ENCODE data around the gene TUBB.
"Not testable (repeated sequence)": the region's sequence is repeated elsewhere in the genome, so short reads cannot be mapped to it uniquely, and the experiment has no call there.

TUBB gene

GRCh38 chr6:30741063-30741779, 21.1 kb downstream of the TUBB start:
- no peak for DNase-seq

DNA sequence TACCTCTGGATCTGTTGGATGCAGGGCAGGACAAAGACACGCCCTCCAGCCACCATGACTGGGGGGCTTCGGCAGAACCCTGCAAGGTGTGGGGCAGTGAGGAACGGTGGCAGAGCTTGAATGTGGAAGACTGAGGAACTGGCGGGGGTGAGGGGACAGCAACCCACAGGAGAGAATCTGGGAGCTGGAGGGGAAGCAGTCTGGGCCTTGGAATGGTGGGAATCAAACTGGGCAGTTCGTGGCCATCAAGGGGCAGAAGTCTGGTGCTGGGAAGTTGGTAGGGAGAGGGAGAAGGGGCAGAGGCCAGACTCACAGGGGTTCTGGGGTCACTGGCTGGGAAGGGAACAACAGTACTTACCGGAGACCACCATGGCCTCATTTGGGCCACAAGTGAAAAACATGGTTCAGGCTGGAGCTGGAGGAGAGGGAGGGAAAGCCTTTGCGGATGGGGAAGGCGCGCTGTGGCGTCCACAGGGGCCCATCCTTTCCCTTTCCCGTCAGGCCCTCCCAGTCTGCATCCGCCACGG, 21.7 kb downstream of the TUBB start:
- DNase-seq, result no peak

- peak; percentile 89 for DNase-seq
These were observed 22.4 kb downstream of the TUBB start, which contains the start of gene FLOT1 for GRCh38 chr6:30742316-30743098. Gene FLOT1, minus strand, starts transcription at chr6:30742687. Its CDS starts 498 bp downstream, at chr6:30742189.

- peak; percentile 33 for DNase-seq
These were observed 23.2 kb downstream of the TUBB start for GRCh38 chr6:30743099-30744053.

GRCh38 chr6:30744054-30744805, 24.1 kb downstream of the TUBB start, which contains the start of gene IER3:
Gene IER3, minus strand, starts transcription at chr6:30744547. Its CDS starts 29 bp downstream, at chr6:30744518.
- peak; percentile 86 for DNase-seq

GRCh38 chr6:30747300-30747687, 27.1 kb downstream of the TUBB start:
- no peak for DNase-seq

- DNase-seq, result no peak
These were observed 28.0 kb downstream of the TUBB start for GRCh38 chr6:30747902-30748769.

DNA sequence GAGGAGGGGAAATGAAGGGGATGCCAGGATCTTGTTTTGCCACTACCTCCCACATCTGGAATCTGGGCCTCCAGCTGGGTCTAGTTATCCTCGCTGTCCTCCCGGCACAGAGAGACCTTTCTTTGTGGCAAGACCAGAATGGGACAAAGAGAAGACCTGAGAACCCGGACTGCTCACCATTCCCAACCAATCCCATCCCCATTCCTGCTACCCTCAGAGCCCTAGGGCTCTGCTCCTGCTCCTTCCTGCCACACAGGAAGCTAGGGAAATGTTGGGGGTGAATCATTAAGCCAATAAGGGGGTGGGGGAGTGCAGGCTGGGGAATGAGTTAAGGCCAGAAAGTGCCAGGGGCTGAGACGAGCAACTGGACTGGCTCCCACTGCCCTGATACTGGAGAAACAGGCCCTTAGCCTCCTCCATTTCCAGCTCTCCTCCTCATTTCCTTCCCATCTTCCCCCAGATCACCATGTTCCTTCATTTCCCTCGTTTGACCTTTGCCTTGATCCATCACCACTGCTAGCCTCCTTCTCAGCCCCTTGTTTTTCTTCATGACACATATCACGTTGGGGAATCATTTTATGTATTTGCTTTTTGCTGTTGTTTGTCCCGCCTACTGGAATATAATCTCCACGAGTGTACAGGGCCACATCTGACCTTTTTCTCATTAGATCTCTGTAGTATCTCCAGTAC, 28.8 kb downstream of the TUBB start:
- no peak for DNase-seq

DNA sequence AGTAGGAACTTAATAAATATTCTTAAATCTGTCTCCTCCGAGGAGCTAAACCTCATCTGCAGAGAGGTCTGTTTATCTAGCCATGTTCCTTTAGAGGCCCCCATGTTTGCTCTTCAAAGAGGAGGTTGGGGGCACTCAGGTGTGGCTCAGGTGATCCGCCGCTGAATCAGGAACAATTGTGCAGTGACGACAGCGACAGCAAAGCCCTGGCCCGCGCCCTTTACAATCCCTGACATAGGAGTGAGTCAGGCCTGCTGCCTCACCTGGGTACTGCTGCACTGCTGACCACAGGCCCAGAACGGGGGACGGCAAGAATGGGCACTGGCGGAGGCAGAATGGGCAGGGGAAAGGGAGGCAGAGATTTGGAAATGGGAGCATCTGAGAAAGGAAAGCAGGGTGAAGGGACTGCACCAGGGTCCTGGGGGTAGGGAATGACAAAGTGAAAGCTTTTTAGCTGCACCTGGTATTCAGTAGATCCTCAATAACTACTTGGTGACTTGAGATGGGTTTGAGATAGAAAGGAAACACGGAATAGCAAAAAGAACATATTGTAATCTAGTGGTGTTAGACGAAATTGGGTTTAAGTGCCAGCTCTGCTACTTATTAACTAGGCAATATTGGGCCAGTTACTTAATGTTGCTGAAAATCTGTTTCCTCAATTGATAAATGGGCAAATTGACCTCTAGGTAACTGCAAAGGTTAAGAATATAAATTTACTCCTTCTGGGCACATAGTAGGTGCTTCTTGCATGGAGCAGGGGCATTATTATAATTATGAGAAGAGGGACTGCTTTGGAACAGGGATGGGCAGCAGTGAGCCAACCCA, 29.6 kb downstream of the TUBB start:
- DNase-seq, result no peak

DNA sequence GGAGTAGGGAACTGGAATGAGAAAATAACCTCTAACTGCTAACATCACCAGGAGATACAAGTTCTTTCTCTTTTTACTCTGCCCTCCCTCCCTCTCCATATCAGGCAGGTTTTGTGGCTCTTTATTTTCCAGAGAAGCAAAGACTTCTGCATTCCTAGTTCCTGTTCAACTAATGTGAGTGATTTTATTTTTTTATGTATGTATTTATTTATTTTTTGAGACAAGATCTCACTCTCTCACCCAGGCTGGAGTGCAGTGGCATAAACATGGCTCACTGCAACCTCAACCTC, 30.2 kb downstream of the TUBB start:
- DNase-seq, result no peak

- DNase-seq, result no peak
These were observed 32.2 kb downstream of the TUBB start for GRCh38 chr6:30752157-30752927.

- no peak for DNase-seq
These were observed 34.5 kb downstream of the TUBB start for GRCh38 chr6:30754631-30755030.

- not testable (repeated sequence) for DNase-seq
These were observed 36.4 kb downstream of the TUBB start for GRCh38 chr6:30756405-30757003.

- DNase-seq, result no peak
These were observed 37.2 kb downstream of the TUBB start for GRCh38 chr6:30757261-30757904.

DNA sequence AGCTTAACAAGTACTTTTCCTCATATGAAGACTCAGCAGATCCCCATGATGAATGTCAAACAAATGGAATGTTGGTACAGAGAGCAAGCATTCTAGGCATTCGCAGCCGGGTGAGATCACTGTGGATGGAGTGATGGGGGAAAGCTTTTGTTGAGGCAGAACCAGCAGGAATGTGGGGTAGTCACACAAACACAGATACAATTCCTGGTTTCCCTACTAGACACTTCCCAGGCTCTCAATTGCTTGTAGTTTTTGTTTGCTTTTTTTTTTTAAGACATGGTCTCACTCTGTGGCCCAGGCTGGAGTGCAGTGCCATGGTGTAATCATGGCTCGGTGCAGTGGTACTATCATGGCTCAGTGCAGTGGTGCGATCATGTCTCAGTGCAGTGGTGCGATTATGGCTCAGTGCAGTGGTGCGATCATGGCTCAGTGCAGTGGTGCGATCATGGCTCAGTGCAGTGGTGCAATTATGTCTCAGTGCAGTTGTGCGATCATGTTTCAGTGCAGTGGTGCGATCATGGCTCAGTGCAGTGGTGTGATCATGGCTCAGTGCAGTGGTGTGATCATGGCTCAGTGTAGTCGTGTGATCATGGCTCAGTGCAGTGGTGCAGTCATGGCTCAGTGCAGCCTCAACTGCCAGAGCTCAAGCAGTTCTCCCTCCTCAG, 39.6 kb downstream of the TUBB start:
- DNase-seq, result no peak

- no peak for DNase-seq
These were observed 40.4 kb downstream of the TUBB start for GRCh38 chr6:30760549-30760948.

GRCh38 chr6:30761791-30762429, 41.8 kb downstream of the TUBB start:
- DNase-seq, result no peak
